Peyer's patch (tissue), 4 donors: ENCODE data around the gene FAM47E. TPM values are rescaled to one million over a fixed set of nuclear protein-coding genes. Genes with fewer than 3 reads are reported as not detected.

Experiments
- DNase-seq, 3 donors: peaks; one replicate each; pipeline ENCODE4 v3.0.0-alpha.2; 2017 to 2019
- H3K27ac ChIP-seq, 4 donors: fragments of 200-600 bp; sonication (generic); one replicate each; pipeline ENCODE4 v1.5.1; 2016 to 2019
- H3K27me3 ChIP-seq, 2 donors: fragments of 200-600 bp; sonication (generic); one replicate each; pipeline ENCODE4 v1.5.1; 2019
- H3K36me3 ChIP-seq, 3 donors: fragments of 200-600 bp; sonication (generic); one replicate each; pipeline ENCODE4 v1.5.1; 2016 to 2019
- H3K4me1 ChIP-seq, 4 donors: fragments of 200-600 bp; sonication (generic); one replicate each; pipeline ENCODE4 v1.5.1; 2016 to 2019
- H3K4me3 ChIP-seq, 4 donors: fragments of 200-600 bp; sonication (generic); 1 replicate in 3 of 4; 2 replicates in 1 of 4; pipeline ENCODE4 v1.5.1; 2016 to 2019; ENCODE audit warnings: mild to moderate bottlenecking in 1 of 4
- H3K9me3 ChIP-seq, 4 donors: fragments of 200-600 bp; sonication (generic); one replicate each; pipeline ENCODE4 v1.5.1; 2016 to 2019; ENCODE audit warnings: mild to moderate bottlenecking in 1 of 4
- CTCF ChIP-seq, 6 experiments: fragments of 450-650 bp in 4 of 6; fragments of 200-600 bp in 2 of 6; sonication (generic) in 1 of 6; IDR thresholded peaks; one replicate each; pipeline ENCODE4 v1.5.1; 2017 to 2019; ENCODE audit warnings: antibody characterized with exemption in 6 of 6, mild to moderate bottlenecking in 3 of 6, moderate library complexity in 1 of 6
- POLR2A ChIP-seq, 2 donors: fragments of 450-650 bp; IDR thresholded peaks; one replicate each; pipeline ENCODE4 v1.5.1; 2017; ENCODE audit warnings: antibody characterized with exemption in 2 of 2, mild to moderate bottlenecking in 2 of 2, moderate library complexity in 2 of 2
- total RNA-seq, 4 donors: library from RNA; depleted of rRNA; stranded (reverse); fragments of >200 nt; gene quantifications; one replicate each; pipeline ENCODE4 v1.1.0, GENCODE V29; 2016

The FAM47E gene
- total RNA-seq, 4 donors from 2014 or later: 0.83 to 13.9 (median 7.6) TPM

GRCh38 chr4:76216975-76217814 is 34.3 kb upstream of the FAM47E start:
- peaks cover 4 to 38% (median 7%) of the 10 kb centered on the region in 4 donors for H3K4me1 ChIP-seq
- H3K36me3 ChIP-seq: no peaks in the 10 kb centered on the region
- no peak overlapping the region for H3K4me3 ChIP-seq
- no peaks in the 10 kb centered on the region for H3K9me3 ChIP-seq
- peak overlapping the region in 2 of 4 donors; percentile 26 to 79 for H3K27ac ChIP-seq
- no peaks in the 10 kb centered on the region for H3K27me3 ChIP-seq
- no peak for TF ChIP-seq POLR2A (IDR thresholded peaks at IDR 0.05)
- TF ChIP-seq CTCF (IDR thresholded peaks at IDR 0.05): no peak
- no peak for DNase-seq

- Histone ChIP-seq H3K27ac (peak overlapping the region in 3 of 4 donors; percentile 18 to 28 (median 26)), H3K4me1 (peaks cover 3 to 30% (median 4%) of the 10 kb centered on the region in 4 donors), H3K9me3 (no peaks in the 10 kb centered on the region), H3K36me3 (no peaks in the 10 kb centered on the region), H3K27me3 (no peaks in the 10 kb centered on the region), H3K4me3 (no peak overlapping the region)
- TF ChIP-seq CTCF (IDR thresholded peaks at IDR 0.05) (no peak), POLR2A (IDR thresholded peaks at IDR 0.05) (no peak)
- no peak for DNase-seq
These were observed 32.0 kb upstream of the FAM47E start for GRCh38 chr4:76219299-76220055.

- Histone ChIP-seq H3K4me3 (no peak overlapping the region), H3K27ac (no peak overlapping the region), H3K27me3 (no peaks in the 10 kb centered on the region), H3K4me1 (no peaks in the 10 kb centered on the region), H3K9me3 (peaks cover 0 to 3% (median 0%) of the 10 kb centered on the region in 4 donors), H3K36me3 (no peaks in the 10 kb centered on the region)
- no peak for TF ChIP-seq POLR2A (IDR thresholded peaks at IDR 0.05)
- TF ChIP-seq CTCF (IDR thresholded peaks at IDR 0.05): no peak
- DNase-seq: no peak
These were observed 27.4 kb upstream of the FAM47E start for GRCh38 chr4:76224171-76224570.

- peaks cover 0 to 6% (median 0%) of the 10 kb centered on the region in 4 donors for H3K9me3 ChIP-seq
- no peak overlapping the region for H3K4me3 ChIP-seq
- TF ChIP-seq POLR2A (IDR thresholded peaks at IDR 0.05) (no peak), CTCF (IDR thresholded peaks at IDR 0.05) (no peak)
- no peaks in the 10 kb centered on the region for H3K36me3 ChIP-seq
- no peaks in the 10 kb centered on the region for H3K4me1 ChIP-seq
- no peaks in the 10 kb centered on the region for H3K27me3 ChIP-seq
- peak overlapping the region in 2 of 4 donors; percentile 5 to 35 for H3K27ac ChIP-seq
- DNase-seq: peak in 2 of 3 donors; percentile 61 to 76
These were observed 25.1 kb upstream of the FAM47E start for GRCh38 chr4:76226418-76226817.

GRCh38 chr4:76232681-76233080 is 18.8 kb upstream of the FAM47E start:
- Histone ChIP-seq H3K27me3 (no peaks in the 10 kb centered on the region), H3K27ac (no peak overlapping the region), H3K36me3 (no peaks in the 10 kb centered on the region), H3K9me3 (peaks cover 0 to 6% (median 0%) of the 10 kb centered on the region in 4 donors), H3K4me3 (no peak overlapping the region), H3K4me1 (no peaks in the 10 kb centered on the region)
- TF ChIP-seq POLR2A (IDR thresholded peaks at IDR 0.05) (no peak), CTCF (IDR thresholded peaks at IDR 0.05) (no peak)
- DNase-seq: no peak
